Right lobe of liver (tissue), 6 donors: ENCODE data around the gene ZNF655. TPM values are rescaled to one million over a fixed set of nuclear protein-coding genes. Genes with fewer than 3 reads are reported as not detected.
A peak's percentile ranks its signal among the peaks of the same experiment; 100 is the strongest.

Source experiments
- ATAC-seq, 4 donors: fragments of 200-7000 bp; cut with Tn5 transposase; one replicate each; pipeline ENCODE4 v1.9.1; 2020; ENCODE audit warnings: mild to moderate bottlenecking in 4 of 4, moderate library complexity in 4 of 4
- DNase-seq, 3 donors: peaks; one replicate each; pipeline ENCODE4 v3.0.0-alpha.2; 2020
- H3K27ac ChIP-seq, 3 donors: fragments of 200-600 bp; one replicate each; pipeline ENCODE4 v1.8.0; 2022
- H3K27me3 ChIP-seq, 2 donors: fragments of 200-600 bp; one replicate each; pipeline ENCODE4 v1.8.0; 2022
- H3K36me3 ChIP-seq, 4 donors: fragments of 200-600 bp; sonication (generic) in 1 of 4; one replicate each; pipeline versions ENCODE4 v1.5.1 to v1.8.0; 2017 to 2022; ENCODE audit warnings: control low read depth in 1 of 4
- H3K4me1 ChIP-seq, 4 donors: fragments of 200-600 bp; sonication (generic) in 1 of 4; one replicate each; pipeline versions ENCODE4 v1.5.1 to v1.8.0; 2017 to 2022; ENCODE audit warnings: control low read depth in 1 of 4
- H3K4me3 ChIP-seq, 3 donors: fragments of 200-600 bp; one replicate each; pipeline ENCODE4 v1.8.0; 2022
- H3K9me3 ChIP-seq, 4 donors: fragments of 200-600 bp; sonication (generic) in 1 of 4; one replicate each; pipeline versions ENCODE4 v1.5.1 to v1.8.0; 2017 to 2022; ENCODE audit warnings: control low read depth in 1 of 4
- POLR2A ChIP-seq: fragments of 450-650 bp; IDR thresholded peaks from one replicate; pipeline ENCODE4 v1.6.1; 2017; ENCODE audit warnings: antibody characterized with exemption, mild to moderate bottlenecking
- WGBS: methylation state at CpG from one replicate; pipeline ENCODE4 v1.1.6; 2018; ENCODE audit warnings: low coverage, low lambda C conversion rate; ENCODE audit not compliant: insufficient coverage; ENCODE audit errors: missing lambda C conversion rate; 5-methylcytosine and 5-hydroxymethylcytosine counted together
- intact Hi-C, 2 donors: fragments of 100-400 bp; cut with DNase I; formaldehyde crosslinking; loops; one replicate each; pipeline versions ENCODE4 v1.11.2 to v1.14.1; 2022
- total RNA-seq, 6 experiments: library from RNA; depleted of rRNA in 2 of 6; stranded (reverse); fragments of >200 nt in 2 of 6; fragmentation: NEBNext Ultra II Directional in 3 of 6; extraction: Animal tissue kit (Norgen Biotek cat#: 25700) in 3 of 6; gene quantifications; one replicate each; pipeline versions ENCODE4 v1.1.0 to v1.2.4, GENCODE V29; 2016 to 2023
- TF ChIP-seq, protein P1 (sequence below), 4 donors: fragments of 200-600 bp in 3 of 4; fragments of 450-650 bp in 1 of 4; IDR thresholded peaks; one replicate each; pipeline versions ENCODE4 v1.5.1 to v1.8.0; 2016 to 2022; ENCODE audit warnings: antibody characterized with exemption in 4 of 4, mild to moderate bottlenecking in 2 of 4
- donor health status: DM: no; HTN: yes; CAD: no.
- donor health status: DM: no; HTN: no; CAD: no.
- donor health status: DM: no; HTN: no; CAD: no.
- donor health status: DM: no; HTN: yes; CAD: no.
- donor health status: DM: no; HTN: yes; CAD: no.

The ZNF655 gene
- total RNA-seq, 6 experiments from 2014 or later = 21.5 to 44.4 (median 26.0) TPM

DNA sequence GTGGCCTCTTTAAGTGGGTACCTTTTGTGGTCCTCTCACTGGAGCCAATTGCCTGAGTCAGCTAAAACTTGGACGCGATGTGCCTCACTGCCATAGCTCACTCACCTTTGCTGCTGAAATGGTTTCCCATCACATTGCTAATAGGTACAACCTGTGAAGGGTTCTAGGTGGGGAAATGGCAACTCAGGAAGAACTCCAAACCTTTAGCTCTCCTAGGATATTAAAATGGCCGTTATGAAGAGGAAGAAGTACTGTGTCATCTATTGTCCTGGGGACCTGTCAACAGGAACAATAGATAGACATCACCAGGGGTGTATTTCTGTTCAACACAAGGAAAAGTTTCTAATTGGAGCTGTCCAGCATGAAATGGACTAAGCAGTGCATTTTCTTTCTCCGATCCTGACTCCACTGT, 1.2 kb upstream of the ZNF655 start:
- no peak overlapping the region for H3K27ac ChIP-seq
- WGBS = 71% methylated on average over 4 of the region's 4 CpGs
- peaks cover 0 to 24% (median 10%) of the 10 kb centered on the region in 4 donors for H3K4me1 ChIP-seq
- no peak for TF ChIP-seq POLR2A
- TF ChIP-seq, protein P1, sequence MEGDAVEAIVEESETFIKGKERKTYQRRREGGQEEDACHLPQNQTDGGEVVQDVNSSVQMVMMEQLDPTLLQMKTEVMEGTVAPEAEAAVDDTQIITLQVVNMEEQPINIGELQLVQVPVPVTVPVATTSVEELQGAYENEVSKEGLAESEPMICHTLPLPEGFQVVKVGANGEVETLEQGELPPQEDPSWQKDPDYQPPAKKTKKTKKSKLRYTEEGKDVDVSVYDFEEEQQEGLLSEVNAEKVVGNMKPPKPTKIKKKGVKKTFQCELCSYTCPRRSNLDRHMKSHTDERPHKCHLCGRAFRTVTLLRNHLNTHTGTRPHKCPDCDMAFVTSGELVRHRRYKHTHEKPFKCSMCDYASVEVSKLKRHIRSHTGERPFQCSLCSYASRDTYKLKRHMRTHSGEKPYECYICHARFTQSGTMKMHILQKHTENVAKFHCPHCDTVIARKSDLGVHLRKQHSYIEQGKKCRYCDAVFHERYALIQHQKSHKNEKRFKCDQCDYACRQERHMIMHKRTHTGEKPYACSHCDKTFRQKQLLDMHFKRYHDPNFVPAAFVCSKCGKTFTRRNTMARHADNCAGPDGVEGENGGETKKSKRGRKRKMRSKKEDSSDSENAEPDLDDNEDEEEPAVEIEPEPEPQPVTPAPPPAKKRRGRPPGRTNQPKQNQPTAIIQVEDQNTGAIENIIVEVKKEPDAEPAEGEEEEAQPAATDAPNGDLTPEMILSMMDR (IDR thresholded peaks at IDR 0.05) = no peak
- no peaks in the 10 kb centered on the region for H3K27me3 ChIP-seq
- H3K36me3 ChIP-seq = peaks cover 5 to 18% (median 12%) of the 10 kb centered on the region in 4 donors
- ATAC-seq = no peak
- H3K4me3 ChIP-seq = peak overlapping the region; percentile 95 to 97 (median 97)
- no peak for DNase-seq
- intact Hi-C loops = no loop called here
- H3K9me3 ChIP-seq = no peaks in the 10 kb centered on the region

DNA sequence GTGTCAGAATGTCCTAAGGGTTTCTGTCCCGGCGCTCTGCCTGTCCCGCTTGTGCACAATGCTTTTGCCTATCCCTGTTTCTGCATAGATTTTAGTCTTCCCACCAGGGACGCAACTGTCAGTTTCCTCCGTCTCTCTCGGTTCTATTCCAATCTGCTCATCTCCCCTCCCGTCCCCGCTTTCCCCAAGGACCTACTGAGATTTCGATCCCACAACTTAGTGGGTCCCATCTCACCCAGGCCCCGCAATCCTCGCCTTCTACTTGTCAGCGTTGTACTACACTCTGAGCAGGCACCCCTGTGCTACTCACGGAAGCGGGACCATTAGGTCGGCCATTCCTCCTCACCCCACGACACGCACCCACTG, 519 bp upstream of the ZNF655 start:
- DNase-seq (no peak), ATAC-seq (peak in 3 of 4 donors; percentile 8 to 65 (median 10))
- Histone ChIP-seq H3K9me3 (no peaks in the 10 kb centered on the region), H3K27ac (peak overlapping the region; percentile 92 to 99 (median 92)), H3K4me1 (peaks cover 0 to 18% (median 8%) of the 10 kb centered on the region in 4 donors), H3K36me3 (peaks cover 5 to 26% (median 16%) of the 10 kb centered on the region in 4 donors), H3K4me3 (peak overlapping the region; percentile 95 to 97 (median 97)), H3K27me3 (no peaks in the 10 kb centered on the region)
- intact Hi-C loops = no loop called here
- no peak for TF ChIP-seq POLR2A
- TF ChIP-seq, protein P1 (IDR thresholded peaks at IDR 0.05) = no peak
- WGBS = 0% methylated on average over 15 of the region's 17 CpGs

DNA sequence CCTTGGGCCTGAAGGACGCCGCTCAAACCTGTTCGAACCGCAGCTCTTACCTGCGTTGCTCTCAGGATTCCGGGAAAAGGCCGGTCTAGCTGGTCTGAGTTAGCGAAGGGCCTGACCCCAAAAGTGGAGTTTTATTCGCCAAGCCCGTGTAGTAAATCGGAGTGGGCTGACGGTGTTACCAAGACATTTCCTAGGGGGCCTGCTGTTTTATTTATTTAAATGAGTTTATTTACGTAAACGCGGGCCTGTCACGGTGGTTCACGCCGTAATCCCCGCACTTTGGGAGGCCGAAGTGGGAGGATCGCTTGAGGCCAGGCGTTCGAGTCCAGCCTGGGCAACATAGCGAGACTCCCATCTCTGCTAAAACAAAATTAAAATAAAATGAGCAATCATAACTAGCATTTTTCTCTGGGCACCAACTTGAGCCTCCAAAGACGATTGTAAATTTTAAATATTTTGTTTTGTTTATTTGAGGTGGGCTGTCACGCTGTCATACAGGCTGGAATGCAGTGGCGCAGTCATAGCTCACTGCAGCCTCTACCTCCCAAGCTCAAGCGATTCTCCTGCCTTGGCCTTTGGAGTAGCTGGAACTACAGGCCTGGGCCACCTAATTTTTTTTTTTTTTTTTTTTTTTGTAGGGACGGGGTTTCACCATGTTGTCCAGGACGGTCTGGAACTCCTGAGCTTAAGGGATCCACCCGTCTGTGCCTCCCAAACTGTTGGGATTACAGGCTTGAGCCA, 903 bp downstream of the ZNF655 start:
- DNase-seq = no peak
- intact Hi-C loops = no loop called here
- Histone ChIP-seq H3K4me1 (peaks cover 0 to 18% (median 8%) of the 10 kb centered on the region in 4 donors), H3K36me3 (peaks cover 12 to 39% (median 23%) of the 10 kb centered on the region in 4 donors), H3K27me3 (no peaks in the 10 kb centered on the region), H3K27ac (peak overlapping the region; percentile 92 to 99 (median 92)), H3K4me3 (peak overlapping the region; percentile 95 to 97 (median 97)), H3K9me3 (no peaks in the 10 kb centered on the region)
- TF ChIP-seq, protein P1 (IDR thresholded peaks at IDR 0.05) = no peak
- TF ChIP-seq POLR2A = no peak
- WGBS = 22% methylated on average over 22 of the region's 31 CpGs
- no peak for ATAC-seq

DNA sequence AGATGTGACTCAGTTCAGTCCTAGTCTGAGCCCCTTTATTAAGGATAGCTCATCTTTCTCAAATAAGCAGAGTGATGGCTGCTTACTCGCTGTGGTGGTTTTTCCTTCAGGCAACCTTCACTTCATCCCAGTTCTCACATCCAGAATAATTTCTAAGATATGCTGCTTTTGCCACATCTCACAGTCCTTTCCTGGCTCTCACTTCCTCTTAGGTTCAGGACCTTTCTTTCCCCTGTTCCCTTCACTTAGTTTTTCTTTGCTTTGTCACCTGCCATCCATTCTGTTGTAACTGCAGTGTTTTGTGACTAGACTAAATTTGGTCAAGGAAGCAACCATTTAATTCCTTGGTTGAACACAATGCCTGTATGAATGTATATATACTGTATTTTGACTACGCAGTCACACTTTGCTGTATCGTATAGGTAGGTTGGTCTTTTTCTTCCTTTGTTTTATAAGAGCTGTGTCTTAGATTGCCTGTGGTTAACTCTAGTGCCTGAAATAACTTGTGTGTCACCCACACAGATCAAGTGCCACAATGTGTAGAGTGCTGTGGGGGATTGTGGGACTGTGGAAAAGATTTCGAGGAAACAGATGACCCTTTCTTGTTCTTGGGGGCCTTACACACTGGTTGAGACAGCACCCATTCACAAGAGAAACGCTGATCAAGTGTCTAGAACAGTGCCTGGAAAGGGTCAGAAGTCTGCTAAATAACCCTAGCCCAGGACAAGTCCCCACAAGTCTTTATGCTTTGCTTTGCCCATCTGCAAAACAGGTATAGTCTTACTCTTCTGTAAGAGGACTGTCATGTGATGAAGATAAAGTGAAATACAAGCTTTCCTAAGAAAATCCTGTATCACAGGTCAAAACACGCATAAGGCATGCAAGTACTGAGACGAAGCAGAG, 2.6 kb downstream of the ZNF655 start:
- H3K4me1 ChIP-seq = peaks cover 0 to 18% (median 8%) of the 10 kb centered on the region in 4 donors
- ATAC-seq (no peak), DNase-seq (no peak)
- H3K9me3 ChIP-seq = no peaks in the 10 kb centered on the region
- peaks cover 15 to 51% (median 32%) of the 10 kb centered on the region in 4 donors for H3K36me3 ChIP-seq
- no peak for TF ChIP-seq POLR2A
- TF ChIP-seq, protein P1 (IDR thresholded peaks at IDR 0.05) = no peak
- WGBS = 92% methylated on average over 5 of the region's 7 CpGs
- no peak overlapping the region for H3K4me3 ChIP-seq
- H3K27ac ChIP-seq = no peak overlapping the region
- no peaks in the 10 kb centered on the region for H3K27me3 ChIP-seq
- intact Hi-C loops = no loop called here
